GM19023 (cell line): Measurements from ENCODE around the gene OR52N5.

Experiments used
- ATAC-seq: cut with Tn5 transposase; IDR thresholded peaks from one replicate; pipeline ENCODE4 v1.9.1; 2021; ENCODE audit warnings: mild to moderate bottlenecking, moderate library complexity; ENCODE audit not compliant: unreplicated experiment

Gene OR52N5

DNA sequence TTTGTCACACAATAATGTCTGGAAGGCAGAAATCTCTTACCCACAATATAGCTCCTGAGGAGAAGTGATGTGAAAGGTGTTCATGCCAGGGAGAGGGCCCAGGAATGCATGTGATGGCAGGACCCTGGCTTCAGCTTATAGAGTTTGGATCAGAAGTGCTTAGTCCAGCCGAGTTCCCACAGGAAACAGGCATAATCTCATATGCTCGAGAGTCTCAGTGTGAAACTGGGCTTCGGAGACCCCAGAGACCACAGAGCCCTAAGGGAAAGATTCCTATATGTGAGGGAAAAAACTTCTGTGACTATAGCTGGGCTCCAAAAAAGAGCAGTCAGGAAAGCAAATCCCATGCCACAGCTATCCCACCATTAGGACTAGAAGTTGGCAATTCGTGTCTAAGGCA lies at the start of gene OR52N5:
Gene OR52N5, minus strand, starts transcription at position 101 of the 400 bp plus-strand sequence. CDS start 4,721 bp downstream, outside the sequence.
- ATAC-seq, result no peak

DNA sequence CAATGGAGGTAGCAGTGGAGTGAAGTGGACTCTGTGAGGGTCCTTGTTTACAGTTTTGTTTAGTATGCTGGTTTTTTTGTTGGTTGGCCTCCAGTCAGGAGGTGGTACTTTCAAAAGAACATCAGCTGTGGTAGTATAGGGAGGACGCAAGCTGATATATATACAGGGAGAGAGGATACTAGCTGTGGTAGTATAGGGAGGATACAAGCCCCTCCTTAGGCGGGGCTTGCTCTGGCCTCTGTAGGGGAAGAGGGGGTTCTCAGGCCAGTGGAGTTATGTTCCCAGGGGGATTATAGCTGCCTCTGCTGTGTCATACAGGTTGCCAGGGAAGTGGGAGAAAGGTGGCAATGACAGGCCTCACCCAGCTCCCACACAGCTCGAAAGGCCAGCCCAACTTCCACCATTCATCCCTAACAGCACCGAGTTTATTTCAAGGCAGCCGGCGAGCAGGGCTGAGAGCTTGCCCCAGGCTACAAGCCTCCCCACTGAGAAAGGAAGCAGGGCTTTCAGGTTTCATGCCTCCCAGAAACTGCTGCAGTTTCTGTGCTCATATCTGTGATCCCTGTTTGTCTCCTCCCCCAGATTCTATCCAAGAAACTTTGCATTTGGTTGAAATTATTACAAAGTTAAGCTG lies 48.2 kb upstream of the OR52N5 start:
- no peak for ATAC-seq

DNA sequence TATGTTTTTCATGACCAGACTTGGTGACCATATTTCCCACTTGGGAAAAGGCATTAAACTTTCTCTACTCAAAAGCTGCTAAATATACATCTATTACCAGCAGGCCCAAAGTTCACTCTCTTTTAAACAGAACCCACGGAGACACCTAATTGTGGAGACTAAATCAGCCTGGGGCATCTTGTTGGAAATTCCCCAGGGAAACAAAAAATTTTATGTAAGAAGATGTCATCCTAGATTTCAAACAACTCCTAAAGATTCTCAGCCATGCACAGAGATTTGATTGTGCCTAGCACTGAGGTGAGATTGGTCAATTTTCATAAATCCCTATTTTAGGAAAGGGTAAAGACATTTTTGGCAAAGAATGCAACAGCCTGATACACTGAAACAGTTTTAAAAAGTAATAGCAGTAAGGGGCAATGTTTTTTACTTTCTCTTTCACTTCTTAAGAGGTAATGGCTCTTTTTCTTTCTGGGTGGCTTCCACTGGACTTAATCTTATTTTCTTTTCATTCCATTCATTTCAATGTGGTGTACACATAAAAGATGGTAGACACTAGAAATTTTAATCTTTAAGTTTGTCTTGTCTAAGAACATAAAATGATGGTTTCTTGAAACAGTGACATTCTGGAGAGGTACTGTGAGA lies 35.2 kb upstream of the OR52N5 start:
- no peak for ATAC-seq

DNA sequence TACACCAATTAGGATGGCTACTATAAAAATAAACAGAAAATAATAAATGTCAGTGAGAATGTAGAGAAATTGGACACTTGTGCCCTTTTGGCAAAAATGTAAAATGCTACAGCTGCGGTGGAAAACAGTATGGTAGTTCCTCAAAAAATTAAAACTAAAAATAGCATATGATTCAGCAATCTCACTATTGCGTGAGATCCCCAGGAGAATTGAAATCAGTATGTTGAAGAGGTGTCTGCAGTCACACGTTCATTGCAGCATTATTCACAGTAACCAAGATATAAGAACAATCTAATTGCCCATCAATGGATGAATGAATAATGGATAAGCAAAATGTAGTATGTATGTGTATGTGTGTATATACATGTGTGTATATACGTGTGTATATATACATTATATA lies 32.4 kb upstream of the OR52N5 start:
- no peak for ATAC-seq

DNA sequence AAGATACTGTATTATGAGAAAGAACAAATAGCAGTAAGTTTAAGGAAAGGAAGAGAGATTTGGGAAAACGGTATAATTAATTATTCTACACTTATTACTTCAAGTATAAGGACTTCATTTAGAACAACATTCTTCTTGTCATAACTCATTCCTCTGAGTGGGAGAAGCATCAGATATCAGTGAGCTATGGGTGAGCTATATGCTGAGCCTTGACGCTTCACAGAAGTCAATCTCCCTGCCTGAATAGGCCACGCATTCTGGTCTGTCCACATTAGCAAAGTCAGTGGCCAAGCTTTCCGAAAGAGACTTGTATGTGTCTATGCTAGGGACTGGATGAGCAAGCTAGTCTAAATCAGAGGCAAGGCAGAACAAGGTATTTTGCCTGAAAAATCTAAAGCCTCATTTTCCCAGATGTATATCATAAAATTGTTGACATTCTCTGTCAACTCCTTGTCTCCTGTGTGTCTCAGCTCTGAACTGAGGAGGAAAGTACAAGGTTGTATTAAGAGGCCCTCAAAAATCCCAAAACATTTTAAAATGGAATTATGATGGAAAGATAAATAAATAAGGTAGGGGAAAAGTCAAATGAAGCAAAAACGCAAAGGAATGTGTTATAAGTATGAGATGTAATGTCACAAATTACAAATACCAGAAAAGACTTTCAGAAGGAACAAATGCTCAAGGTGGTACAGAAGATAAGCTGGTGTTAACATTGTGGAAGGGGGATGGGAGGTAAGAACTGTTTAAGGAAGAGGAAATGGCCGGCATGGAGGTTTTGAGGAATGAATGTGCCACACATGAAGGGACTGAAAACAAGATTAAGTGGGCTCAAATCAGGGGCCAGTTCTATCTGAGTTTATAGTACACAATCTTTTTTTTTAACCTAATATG lies 27.0 kb upstream of the OR52N5 start:
- ATAC-seq, result no peak

DNA sequence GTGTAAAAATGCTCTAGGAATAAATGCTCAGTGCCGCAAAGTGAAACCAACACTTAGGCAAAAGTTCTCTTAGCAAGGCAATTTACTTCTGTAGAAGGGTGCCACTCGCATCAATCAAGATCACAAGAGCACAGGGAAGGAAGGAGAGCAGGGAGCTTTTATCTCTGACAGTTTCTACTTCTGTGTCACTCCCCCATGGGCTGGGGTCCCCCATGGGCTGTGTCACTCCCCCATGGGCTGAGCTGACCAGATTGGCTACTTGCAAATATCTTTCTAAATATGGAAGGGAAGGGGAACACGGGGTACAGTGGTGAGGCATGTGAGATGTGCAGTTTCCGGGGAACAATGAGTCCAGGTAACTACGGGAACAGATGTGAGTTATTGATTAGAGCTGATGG lies 26.0 kb upstream of the OR52N5 start:
- ATAC-seq, result peak; percentile 12

DNA sequence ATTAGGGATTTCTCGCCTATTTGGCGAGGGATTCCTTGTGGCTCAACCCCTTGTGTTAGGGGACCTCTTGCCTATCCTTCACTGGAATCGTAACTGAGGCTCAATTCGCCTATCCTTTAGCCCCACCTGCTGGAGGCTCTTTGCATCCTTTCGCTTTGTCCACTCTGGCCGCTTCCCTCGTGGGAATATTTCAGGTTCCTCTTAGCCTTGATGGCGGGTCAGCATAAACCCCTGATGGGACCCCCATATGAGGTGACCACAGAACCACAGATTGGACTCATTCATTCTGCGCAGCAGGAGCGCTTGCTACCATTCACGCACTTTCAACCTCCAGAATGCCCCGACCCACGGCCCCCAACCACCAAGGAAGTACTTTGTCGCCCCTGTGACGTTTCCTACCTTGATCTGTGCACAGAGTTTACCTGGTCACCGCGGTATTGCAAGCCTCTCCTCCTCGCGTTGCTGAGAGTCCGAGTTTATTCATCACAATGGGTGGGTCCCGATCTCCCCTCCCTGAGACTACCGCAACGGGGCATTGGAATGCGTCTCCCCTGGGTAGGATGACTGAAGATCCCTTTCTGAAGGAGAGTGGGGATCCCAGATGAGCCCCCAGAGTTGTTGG lies 25.5 kb upstream of the OR52N5 start, which contains the start of gene OR52N2:
Gene OR52N2, plus strand, starts transcription at position 425 of the 622 bp plus-strand sequence. CDS start 11,412 bp downstream, outside the sequence.
- peak; percentile 97 for ATAC-seq

DNA sequence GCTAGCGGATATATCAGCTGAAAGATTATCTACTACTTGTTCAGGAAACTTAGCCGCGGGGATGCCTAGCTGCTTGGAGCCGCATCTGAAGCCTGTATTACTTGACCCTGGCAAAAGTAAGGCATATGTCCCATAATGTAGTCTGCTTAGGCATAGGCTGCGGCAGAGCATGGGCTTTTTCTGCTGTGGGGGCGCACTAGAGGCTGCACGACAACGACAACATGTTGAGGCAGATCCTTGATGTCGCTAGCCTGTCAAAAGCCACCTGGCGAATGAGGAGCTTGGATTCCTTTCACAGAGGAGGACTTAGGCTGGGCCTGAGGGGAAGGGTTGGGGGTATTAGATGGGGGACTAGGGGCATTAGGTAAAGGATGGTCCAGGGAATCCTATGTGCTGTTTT lies 24.4 kb upstream of the OR52N5 start:
- no peak for ATAC-seq

DNA sequence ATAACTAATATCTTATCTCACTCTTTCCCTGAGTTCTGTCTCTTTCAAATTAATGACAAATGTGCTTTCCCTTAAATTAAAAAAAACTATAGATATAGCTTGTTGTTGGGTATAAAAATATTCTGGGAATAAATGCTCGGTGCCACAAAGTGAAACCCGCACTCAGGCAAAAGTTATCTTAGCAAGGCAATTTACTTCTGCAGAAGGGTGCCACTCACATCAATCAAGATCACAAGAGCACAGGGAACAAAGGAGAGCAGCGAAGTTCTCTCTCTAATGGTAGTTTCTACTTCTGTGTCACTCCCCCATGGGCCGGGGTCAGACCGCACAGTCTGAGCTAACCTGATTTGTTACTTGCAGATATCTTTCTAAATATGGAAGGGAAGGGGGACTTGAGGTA lies 20.8 kb upstream of the OR52N5 start:
- ATAC-seq, result no peak

DNA sequence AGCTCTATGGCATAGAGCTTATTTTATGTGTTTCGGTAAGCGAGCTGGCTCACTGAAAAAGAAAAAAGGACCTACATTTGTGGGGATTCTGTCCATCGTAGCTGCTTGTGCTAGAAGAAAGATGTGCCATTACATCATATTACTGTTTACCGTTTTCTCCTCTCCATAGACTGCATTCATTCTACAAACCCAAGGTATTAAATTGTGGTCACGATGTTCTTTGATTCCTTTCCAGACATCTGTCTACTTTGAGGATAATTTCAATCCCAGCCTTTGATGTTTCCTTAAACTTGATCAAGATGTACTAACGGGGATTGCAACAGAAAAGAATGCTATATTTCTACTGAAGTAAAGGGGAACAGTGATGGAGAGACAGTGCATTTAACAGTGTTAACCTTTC lies 13.4 kb upstream of the OR52N5 start:
- no peak for ATAC-seq

DNA sequence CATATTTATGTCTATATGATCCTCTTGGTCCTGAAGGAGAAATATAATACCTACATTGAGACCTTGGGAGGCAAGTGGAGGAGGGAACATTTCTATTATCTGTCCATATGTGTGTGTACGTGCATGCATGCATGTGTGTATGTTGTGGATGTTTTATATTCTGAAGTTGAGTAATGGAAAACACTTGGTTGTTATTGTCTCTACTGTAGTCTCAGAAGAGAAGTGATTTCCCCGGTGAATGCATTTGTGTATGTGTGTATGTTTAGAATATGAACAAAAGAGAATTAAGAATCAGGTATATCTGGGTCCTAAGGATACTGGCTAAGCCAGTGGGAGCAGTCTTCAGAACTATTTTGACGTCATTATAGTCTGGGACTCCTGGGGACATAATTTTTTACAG lies 8.0 kb upstream of the OR52N5 start, which contains the start of gene OR52N1:
Gene OR52N1, minus strand, starts transcription at position 101 of the 400 bp plus-strand sequence. CDS start 2,449 bp downstream, outside the sequence.
- no peak for ATAC-seq

DNA sequence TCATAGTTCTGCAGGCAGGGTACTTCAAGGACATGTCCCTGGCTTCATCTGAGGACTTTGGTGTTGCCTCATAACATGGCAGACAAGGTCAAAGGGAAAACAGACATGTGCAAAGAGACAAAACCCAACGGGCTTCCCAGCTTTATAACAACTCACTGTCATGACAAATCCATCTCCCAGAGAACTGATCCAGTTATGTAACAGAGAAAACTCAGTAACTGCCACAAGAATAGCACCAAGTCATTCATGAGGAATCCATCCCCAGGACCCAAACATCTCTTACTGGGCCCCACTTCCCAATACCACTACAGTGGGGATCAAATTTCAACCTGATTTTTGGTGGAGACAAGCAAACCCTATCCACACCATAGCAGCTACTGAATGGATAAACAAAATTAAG lies 16.1 kb downstream of the OR52N5 start:
- no peak for ATAC-seq

DNA sequence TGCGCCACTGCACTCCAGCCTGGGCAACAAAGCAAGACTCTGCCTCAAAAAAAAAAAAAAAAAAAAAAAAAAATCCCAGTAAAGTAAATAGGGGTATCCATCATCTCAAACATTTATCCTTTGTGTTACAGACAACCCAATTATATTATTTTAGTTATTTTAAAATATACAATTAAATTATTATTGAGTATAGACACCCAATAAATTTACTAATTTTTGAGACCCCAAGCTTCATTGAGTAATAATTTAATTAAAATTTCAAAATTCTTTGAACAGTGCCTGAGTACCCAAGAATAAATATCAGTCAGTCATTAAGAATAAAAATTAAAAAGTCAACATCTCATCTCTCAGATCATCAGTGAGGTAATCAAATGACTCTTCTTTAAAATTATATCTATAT lies 29.2 kb downstream of the OR52N5 start, which contains the start of gene OR52N4:
Gene OR52N4, plus strand, starts transcription at position 301 of the 400 bp plus-strand sequence. CDS start 498 bp downstream, outside the sequence.
- no peak for ATAC-seq

DNA sequence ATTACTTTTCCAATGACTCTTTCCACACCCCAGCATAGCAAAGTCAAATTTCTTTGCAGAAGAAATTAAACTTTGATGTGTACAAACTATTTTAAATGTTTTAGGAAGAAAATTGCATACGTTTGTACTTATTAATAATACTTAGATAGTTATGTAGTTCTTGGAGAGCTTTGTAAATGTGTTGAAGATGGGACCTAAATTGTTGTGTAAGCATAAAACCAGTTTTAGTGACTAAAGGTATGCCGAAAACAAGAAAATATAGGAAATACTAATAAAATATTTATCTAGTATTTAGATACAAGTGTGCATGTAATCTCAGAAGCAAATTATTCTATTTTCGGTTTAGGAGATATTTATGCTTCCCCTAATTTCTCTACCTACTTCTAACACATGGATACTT lies 33.3 kb downstream of the OR52N5 start:
- no peak for ATAC-seq

DNA sequence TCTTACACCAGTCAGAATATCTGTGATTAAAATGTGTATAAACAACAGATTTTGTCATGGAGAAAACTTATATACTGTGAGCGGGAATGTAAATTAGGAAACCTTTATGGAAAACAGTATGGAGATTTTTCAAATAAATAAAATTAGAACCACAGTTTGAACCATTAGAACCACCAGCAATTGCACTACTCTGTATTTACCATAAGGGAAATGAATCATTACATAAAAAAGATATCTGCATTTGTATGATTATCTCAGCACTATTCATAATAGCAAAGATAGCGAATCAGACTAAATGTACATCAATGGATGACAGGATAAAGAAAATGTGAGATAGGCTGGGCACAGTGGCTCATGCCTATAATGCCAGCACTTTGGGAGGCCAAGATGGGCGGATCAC lies 36.5 kb downstream of the OR52N5 start:
- ATAC-seq, result no peak

DNA sequence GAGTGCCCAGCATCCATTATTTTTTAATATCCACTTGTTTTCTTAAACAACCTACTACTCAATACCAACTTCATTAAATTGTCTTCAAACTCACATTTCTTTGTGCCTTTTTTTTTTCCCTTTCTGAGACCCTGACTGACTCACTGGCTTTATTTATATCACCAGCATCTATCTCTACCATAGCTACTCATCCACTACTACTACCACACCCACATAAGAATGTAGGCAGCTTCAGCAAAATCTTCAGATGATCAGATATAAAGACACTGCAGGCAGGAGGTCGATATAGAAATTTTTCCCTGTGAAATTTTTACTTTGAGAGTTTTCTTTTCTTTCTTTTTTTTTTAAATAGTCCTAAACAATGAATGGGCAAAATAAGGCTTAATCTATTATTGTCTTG lies 44.7 kb downstream of the OR52N5 start:
- no peak for ATAC-seq

DNA sequence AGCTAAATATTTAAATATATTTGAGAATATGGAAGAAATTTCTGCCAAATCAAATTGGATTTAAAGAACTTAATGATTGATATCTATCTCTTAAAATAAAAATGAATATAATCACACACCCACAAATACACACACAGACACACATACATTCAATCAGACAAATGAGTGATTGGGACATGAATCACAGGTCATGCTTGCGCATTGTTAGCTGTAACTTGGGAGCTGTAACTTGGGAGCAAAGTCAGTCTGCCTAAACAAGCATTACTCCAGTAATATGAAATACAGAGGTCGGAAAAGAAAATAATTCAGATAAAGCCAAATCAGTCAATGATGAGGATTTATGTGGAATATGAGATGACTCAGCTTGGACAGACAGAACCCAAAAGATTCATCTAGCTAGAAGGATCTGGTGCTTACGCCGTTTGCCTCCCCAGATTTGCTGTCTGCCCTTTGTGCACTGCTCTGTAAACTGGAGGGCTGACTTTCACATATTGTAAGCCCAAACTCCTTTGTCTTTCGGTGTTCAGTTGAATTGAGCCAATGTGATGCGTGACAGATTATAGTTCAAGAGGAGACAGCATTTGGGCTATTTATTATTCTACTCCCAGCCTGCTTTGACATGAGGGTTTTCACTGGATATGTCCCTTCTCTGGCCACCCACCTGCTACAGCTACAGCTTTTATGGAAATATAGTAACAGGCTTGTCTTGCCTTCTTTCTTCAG lies 45.3 kb downstream of the OR52N5 start:
- no peak for ATAC-seq

DNA sequence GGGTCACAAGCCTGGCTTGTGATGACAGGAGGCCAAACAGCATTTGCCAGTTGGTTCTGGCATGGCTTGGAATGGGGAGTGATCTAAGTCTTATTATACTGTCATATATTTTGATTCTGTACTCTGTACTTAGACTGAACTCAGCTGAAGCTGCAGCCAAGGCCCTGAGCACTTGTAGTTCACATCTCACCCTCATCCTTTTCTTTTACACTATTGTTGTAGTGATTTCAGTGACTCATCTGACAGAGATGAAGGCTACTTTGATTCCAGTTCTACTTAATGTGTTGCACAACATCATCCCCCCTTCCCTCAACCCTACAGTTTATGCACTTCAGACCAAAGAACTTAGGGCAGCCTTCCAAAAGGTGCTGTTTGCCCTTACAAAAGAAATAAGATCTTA lies 46.1 kb downstream of the OR52N5 start:
- ATAC-seq, result no peak

DNA sequence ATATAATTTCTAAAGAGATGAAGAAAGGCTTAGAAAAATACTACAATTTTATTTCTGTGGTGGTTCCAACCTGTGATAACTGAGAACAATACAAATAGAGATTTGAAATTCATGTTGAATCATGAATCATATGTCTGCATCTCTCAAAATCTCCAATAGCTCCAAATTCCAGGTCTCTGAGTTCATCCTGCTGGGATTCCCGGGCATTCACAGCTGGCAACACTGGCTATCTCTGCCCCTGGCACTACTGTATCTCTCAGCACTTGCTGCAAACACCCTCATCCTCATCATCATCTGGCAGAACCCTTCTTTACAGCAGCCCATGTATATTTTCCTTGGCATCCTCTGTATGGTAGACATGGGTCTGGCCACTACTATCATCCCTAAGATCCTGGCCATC lies 46.8 kb downstream of the OR52N5 start, which contains the start of gene OR56B1:
Gene OR56B1, plus strand, starts transcription at position 53 of the 400 bp plus-strand sequence. Its CDS starts 69 bp downstream, at position 122.
- no peak for ATAC-seq

DNA sequence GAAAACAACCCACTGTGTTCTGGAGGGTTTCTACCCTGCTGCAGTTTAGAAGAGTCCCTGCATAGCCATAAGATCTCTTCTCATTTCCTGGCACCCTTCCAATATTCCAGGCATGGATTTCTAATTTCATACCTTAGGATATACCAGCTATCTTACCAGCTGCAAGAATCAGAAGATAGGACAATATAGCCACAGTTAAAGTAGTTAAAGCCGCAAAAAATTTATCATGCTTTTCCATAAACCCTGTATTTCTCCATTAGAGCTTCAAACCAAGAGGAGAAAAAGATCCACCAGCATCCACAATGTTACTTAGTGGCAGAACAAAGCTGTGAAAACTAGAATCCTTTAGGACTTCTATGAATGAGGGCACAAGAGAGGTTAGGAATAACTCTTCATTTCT lies 55.5 kb downstream of the OR52N5 start:
- no peak for ATAC-seq
